NCI-H82 treated with DMSO at 0.1 percent for 48 hours (cell line): Measurements from ENCODE around the gene DNMT3B.

ENCODE experiments used
- DNase-seq: peaks from one replicate; lab custom pipeline; 2025; ENCODE audit not compliant: unreplicated experiment; lab: John Stamatoyannopoulos, UW

The DNMT3B gene

GRCh38 chr20:32820698-32821377 is 58.7 kb downstream of the DNMT3B start:
- DNase-seq, result no peak

- DNase-seq, result no peak
Observed at GRCh38 chr20:32822225-32822624, 60.0 kb downstream of the DNMT3B start.

- no peak for DNase-seq
Observed at GRCh38 chr20:32823078-32823477, 60.9 kb downstream of the DNMT3B start.

GRCh38 chr20:32823737-32824588 is 61.8 kb downstream of the DNMT3B start:
- DNase-seq, result no peak

GRCh38 chr20:32828029-32828680 is 66.0 kb downstream of the DNMT3B start:
- no peak for DNase-seq

- no peak for DNase-seq
Observed at GRCh38 chr20:32829311-32830005, 67.3 kb downstream of the DNMT3B start.

- no peak for DNase-seq
Observed at GRCh38 chr20:32830437-32830836, 68.3 kb downstream of the DNMT3B start.

GRCh38 chr20:32831982-32832381 is 69.8 kb downstream of the DNMT3B start:
- no peak for DNase-seq

GRCh38 chr20:32832664-32833063 is 70.5 kb downstream of the DNMT3B start:
- no peak for DNase-seq

- DNase-seq, result no peak
Observed at GRCh38 chr20:32834972-32835371, 72.8 kb downstream of the DNMT3B start.

- no peak for DNase-seq
Observed at GRCh38 chr20:32837157-32837556, 75.0 kb downstream of the DNMT3B start.

- no peak for DNase-seq
Observed at GRCh38 chr20:32839227-32839981, 77.2 kb downstream of the DNMT3B start.

GRCh38 chr20:32839982-32840285 is 77.7 kb downstream of the DNMT3B start:
- no peak for DNase-seq

- DNase-seq, result no peak
Observed at GRCh38 chr20:32841174-32841573, 79.0 kb downstream of the DNMT3B start.

- no peak for DNase-seq
Observed at GRCh38 chr20:32841632-32842031, 79.4 kb downstream of the DNMT3B start.

- DNase-seq, result no peak
Observed at GRCh38 chr20:32842688-32843524, 80.7 kb downstream of the DNMT3B start.

GRCh38 chr20:32845786-32846185 is 83.6 kb downstream of the DNMT3B start:
- DNase-seq, result no peak

GRCh38 chr20:32846852-32847251 is 84.7 kb downstream of the DNMT3B start:
- DNase-seq, result no peak

- no peak for DNase-seq
Observed at GRCh38 chr20:32847964-32848363, 85.8 kb downstream of the DNMT3B start.

- no peak for DNase-seq
Observed at GRCh38 chr20:32848846-32849245, 86.7 kb downstream of the DNMT3B start.
